Mucosa of descending colon (tissue), 3 donors: ENCODE results near the gene RAB30. TPM values are rescaled to one million over a fixed set of nuclear protein-coding genes. Genes with fewer than 3 reads are reported as not detected.

ENCODE experiments used
- ATAC-seq: fragments of 200-7000 bp; cut with Tn5 transposase; one replicate; pipeline ENCODE4 v1.9.1; 2020; ENCODE audit warnings: mild to moderate bottlenecking, moderate library complexity
- DNase-seq, 3 donors: peaks; one replicate each; pipeline ENCODE4 v3.0.0-alpha.2; 2020
- H3K36me3 ChIP-seq: fragments of 200-600 bp; one replicate; pipeline ENCODE4 v1.8.0; 2021; ENCODE audit warnings: low read depth, mild to moderate bottlenecking
- H3K4me1 ChIP-seq: fragments of 200-600 bp; one replicate; pipeline ENCODE4 v1.8.0; 2021; ENCODE audit warnings: low read depth, mild to moderate bottlenecking
- H3K4me3 ChIP-seq: fragments of 200-600 bp; one replicate; pipeline ENCODE4 v1.8.0; 2021; ENCODE audit warnings: mild to moderate bottlenecking
- H3K9me3 ChIP-seq: fragments of 200-600 bp; one replicate; pipeline ENCODE4 v1.8.0; 2021; ENCODE audit warnings: mild to moderate bottlenecking
- intact Hi-C, 2 donors: fragments of 100-400 bp; cut with DNase I in 1 of 2; cut with micrococcal nuclease in 1 of 2; formaldehyde crosslinking; loops; one replicate each; pipeline versions ENCODE4 v1.11.0 to v1.11.1; 2022; cut with DNase I, micrococcal nuclease
- total RNA-seq, 3 donors: library from RNA; stranded (reverse); fragmentation: NEBNext Ultra II Directional in 2 of 3; extraction: Animal tissue kit (Norgen Biotek cat#: 25700) in 2 of 3; gene quantifications; one replicate each; pipeline versions ENCODE4 v1.2.1 to v1.2.4, GENCODE V29; 2021 to 2023
- TF ChIP-seq, protein P1 (sequence below): fragments of 200-600 bp; IDR thresholded peaks from one replicate; pipeline ENCODE4 v1.8.0; 2022; ENCODE audit warnings: antibody characterized with exemption, mild to moderate bottlenecking
- donor health status: DM: no; HTN: no; CAD: no; lungs with moderate emphysema.
- donor health status: DM: no; HTN: no; CAD: no.
- donor health status: DM: no; HTN: yes; CAD: no.

The RAB30 gene
- total RNA-seq, 3 donors from 2014 or later: 16.2 to 30.7 (median 19.1) TPM

DNA sequence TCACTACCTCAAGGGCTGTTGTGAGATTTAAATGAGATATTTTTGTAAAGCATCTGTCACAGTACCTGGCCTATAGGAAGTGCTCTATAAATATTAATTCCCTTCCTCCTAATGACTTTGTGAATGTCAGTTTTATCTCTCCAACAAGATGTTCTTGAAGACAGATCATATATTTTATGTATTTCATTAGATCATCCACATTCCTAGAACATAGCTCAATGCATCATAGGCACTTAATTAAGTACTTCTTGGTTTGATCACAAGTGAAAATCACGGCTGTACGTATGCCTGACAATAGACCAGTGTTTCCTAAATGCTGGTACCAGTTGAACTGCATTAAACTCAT, 49.9 kb downstream of the RAB30 start:
- no peaks in the 10 kb centered on the region for H3K36me3 ChIP-seq
- intact Hi-C loops: no loop called here
- TF ChIP-seq, protein P1, sequence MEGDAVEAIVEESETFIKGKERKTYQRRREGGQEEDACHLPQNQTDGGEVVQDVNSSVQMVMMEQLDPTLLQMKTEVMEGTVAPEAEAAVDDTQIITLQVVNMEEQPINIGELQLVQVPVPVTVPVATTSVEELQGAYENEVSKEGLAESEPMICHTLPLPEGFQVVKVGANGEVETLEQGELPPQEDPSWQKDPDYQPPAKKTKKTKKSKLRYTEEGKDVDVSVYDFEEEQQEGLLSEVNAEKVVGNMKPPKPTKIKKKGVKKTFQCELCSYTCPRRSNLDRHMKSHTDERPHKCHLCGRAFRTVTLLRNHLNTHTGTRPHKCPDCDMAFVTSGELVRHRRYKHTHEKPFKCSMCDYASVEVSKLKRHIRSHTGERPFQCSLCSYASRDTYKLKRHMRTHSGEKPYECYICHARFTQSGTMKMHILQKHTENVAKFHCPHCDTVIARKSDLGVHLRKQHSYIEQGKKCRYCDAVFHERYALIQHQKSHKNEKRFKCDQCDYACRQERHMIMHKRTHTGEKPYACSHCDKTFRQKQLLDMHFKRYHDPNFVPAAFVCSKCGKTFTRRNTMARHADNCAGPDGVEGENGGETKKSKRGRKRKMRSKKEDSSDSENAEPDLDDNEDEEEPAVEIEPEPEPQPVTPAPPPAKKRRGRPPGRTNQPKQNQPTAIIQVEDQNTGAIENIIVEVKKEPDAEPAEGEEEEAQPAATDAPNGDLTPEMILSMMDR: no peak
- no peak overlapping the region for H3K4me3 ChIP-seq
- DNase-seq (no peak), ATAC-seq (no peak)
- H3K9me3 ChIP-seq: no peaks in the 10 kb centered on the region
- peaks cover 23% of the 10 kb centered on the region for H3K4me1 ChIP-seq

DNA sequence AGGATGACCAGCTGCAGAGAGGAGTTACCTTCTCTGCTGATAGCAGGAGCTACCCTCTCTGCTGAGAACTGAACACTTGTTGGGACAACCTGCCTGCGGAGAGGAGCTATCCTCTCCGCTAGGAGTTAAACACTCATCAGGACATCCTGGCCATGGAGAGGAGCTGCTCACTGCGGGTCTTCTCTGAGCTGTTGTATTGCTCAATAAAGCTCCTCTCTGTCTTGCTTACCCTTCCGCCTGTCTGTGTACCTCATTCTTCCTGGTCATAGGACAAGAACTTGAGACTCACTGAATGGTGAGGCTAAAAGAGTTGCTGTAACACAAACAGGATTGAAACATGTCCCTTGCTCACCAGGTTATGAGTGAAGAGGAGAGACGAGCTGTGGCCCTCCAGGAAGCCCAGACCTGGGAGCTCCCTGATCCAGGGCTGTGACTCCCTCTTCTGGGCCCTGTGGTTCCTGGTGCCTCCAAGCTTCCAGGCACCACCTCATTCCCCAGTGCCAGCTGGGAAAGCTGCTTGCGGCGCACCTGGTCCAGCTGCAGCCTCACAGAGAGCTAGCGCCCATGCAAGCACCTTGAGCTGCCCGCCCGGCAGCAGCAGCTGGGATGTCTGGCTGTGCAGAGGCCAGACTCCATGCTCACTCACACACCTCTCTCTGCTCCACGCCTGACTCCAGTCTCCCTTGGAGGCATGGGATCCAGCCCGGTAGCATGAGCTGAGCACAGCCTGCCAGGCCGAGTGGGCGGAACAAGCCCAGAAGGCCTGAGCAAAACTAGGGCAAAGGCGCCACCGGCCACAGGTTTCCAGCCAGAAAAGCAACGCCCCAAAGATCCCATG, 50.5 kb downstream of the RAB30 start:
- TF ChIP-seq, protein P1: no peak
- intact Hi-C loops: no loop called here
- Histone ChIP-seq H3K36me3 (no peaks in the 10 kb centered on the region), H3K4me3 (no peak overlapping the region), H3K9me3 (no peaks in the 10 kb centered on the region), H3K4me1 (peaks cover 23% of the 10 kb centered on the region)
- ATAC-seq: no peak
- DNase-seq: no peak

DNA sequence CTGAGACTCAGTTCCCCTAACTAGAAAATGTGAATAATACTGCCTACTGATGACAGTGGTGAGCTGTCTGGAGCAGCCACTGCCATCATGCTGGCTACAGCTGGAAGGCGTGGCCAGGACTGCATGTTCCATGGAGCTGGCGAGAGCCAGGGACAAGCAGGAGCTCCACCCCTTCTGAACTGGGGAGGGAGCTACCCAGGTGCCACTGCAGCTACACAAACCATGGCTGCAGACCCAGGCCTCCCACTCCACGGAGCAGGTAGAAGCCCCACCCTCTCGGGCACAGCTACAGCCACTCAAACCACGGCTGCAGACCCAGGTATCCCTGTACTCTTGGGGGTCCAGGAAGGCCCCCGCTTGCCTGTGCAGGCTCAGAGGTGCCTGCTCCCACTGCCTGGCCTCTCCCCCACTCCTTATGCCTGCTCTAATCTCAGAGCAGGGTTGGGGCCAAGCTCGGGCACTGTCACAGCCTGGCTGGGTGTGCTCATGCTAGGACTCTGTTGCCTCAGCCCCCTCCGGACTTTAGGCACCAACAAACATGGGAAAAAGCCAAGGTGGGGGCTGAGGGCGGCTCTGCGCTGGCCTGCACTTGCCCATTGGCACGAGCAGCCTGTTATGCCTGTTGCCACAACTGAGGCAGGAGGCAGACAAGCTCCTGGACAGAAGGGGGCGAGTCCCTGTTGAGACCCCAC, 51.7 kb downstream of the RAB30 start:
- Histone ChIP-seq H3K36me3 (no peaks in the 10 kb centered on the region), H3K4me3 (no peak overlapping the region), H3K4me1 (peaks cover 17% of the 10 kb centered on the region), H3K9me3 (no peaks in the 10 kb centered on the region)
- intact Hi-C loops: no loop called here
- DNase-seq (peak; percentile 44 to 66 (median 65)), ATAC-seq (peak; percentile 92)
- TF ChIP-seq, protein P1: no peak

DNA sequence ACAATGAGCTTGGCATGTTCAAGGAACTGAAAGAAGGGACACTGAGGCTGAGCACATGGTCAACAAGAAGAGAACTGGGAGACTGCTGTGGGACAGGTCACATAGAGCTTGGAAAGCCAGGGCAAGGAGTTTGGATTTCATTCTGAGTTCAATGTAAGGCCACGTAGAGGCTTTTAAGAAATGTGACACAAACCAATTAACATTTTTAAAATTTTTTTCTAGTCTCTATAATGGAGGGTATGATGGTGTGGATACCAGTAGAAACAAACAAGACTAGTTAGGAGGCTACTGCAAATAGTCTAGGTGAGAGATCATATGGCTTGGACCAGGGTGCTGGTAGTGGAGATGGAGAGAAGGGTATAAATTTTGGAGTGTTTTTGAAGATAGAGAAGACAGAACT, 56.7 kb downstream of the RAB30 start:
- Histone ChIP-seq H3K36me3 (no peaks in the 10 kb centered on the region), H3K4me1 (peaks cover 3% of the 10 kb centered on the region), H3K4me3 (no peak overlapping the region), H3K9me3 (no peaks in the 10 kb centered on the region)
- intact Hi-C loops: no loop called here
- DNase-seq (no peak), ATAC-seq (no peak)
- TF ChIP-seq, protein P1: no peak

DNA sequence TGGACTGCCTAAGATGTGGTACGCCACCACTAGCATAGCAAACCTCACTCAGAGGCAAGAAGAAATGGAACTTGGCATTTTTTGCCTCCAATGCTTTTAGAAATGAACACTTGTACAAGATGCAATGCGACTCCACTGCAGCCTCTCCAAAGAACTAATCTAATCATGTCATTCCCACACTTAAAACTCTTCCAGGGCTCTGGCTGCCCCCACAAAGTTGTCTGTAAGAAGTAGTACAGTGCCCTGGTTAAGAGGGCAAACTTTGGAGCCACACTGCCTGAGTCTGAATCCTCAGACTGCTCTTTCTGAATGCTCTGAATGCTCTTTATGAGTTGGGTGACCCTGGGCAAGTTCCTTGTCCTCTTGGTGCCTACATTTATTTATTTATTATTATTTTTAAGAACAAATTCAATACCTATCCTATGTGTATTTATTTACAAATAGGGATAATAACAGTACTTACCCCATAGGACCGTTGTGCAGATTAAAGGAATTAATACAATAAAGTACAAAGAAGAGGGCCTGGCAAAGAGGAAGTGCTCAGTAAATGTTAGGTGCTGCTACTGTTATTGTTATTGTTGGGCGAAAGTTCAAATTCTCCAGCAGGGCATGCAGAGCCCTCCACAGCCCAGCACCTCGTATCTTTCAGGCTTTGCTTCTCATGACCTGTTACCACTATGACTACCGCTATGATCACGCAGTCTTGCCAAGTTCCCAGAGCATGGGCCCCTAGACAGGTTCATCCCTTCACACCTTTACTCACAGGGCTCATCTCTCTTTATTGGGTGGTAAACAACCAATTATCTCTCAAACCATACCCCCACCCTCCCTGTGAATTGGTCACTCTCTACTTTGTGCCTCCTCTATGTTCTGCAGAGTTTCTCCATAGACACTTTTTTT, 59.3 kb downstream of the RAB30 start:
- ATAC-seq (no peak), DNase-seq (no peak)
- Histone ChIP-seq H3K9me3 (no peaks in the 10 kb centered on the region), H3K36me3 (no peaks in the 10 kb centered on the region), H3K4me1 (peaks cover 10% of the 10 kb centered on the region), H3K4me3 (no peak overlapping the region)
- intact Hi-C loops: no loop called here
- TF ChIP-seq, protein P1: no peak
